ENCODE results near the gene AZI2. TPM values are rescaled to one million over a fixed set of nuclear protein-coding genes. Genes with fewer than 3 reads are reported as not detected.

The AZI2 gene, protein sequence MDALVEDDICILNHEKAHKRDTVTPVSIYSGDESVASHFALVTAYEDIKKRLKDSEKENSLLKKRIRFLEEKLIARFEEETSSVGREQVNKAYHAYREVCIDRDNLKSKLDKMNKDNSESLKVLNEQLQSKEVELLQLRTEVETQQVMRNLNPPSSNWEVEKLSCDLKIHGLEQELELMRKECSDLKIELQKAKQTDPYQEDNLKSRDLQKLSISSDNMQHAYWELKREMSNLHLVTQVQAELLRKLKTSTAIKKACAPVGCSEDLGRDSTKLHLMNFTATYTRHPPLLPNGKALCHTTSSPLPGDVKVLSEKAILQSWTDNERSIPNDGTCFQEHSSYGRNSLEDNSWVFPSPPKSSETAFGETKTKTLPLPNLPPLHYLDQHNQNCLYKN
- 40.8 to 50.4 TPM (median 46.5 TPM) in 5 replicates for total RNA-seq (2022; extraction: Qiagen RNA extraction; ENCODE audit: low read depth)

DNA sequence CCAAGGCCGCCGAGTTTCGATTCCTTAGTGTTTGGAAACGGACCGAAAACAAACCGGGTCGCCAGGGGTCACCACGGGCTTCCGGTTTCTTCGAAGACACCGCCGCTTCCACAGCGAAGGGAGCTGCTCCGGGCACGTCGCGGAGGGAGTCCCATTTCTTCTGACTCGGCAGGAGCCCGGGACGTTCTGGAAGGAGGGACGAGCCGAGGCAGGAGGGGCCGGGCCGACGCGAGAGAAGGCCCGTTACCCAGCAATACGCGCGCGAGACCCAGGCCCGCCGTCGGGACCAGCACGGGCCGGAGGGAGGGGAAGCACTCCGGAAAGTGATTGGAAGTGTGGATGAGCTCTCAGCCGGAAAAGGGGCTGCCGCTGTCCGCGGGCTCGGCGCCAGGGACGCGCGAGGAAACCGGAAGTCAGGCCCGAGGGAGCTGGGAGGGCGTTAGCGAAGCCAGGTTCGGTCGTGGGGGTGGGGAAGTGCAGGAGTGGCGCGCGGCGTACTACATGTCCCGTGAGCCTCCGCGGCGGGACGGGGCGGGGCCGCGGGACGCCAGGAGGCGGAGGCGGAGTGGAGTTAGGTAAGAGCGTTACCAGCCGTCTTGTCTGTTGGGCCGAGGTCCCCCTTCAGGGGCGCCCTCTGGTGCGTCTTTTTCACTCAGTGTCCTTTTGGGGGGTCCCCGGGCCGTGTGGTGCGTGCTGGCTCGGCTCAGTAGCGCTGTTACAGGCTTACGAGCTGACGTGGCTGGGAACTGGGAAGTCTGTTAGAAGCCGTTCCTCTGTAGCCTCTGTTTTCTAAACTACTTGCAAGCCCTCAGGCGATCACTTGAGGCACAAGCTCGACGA is at the start of gene AZI2, which contains the start of gene ZCWPW2:
Gene AZI2 (minus strand): TSS at position 196 of the 840 bp plus-strand sequence. CDS start 8,207 bp downstream, outside the sequence.
Gene ZCWPW2 (plus strand): TSS at position 93 of the 840 bp plus-strand sequence. CDS start 64,348 bp downstream, outside the sequence.

Other genes with a start within 250 kb of the AZI2 start
- gene CMC1, start 107.2 kb downstream of the AZI2 start, total RNA-seq (2022; extraction: Qiagen RNA extraction; ENCODE audit: low read depth), result 39.8 to 53.3 TPM (median 50.0 TPM) in 5 replicates
- 0.06 TPM in 1 of 5 replicates, not detected in the others for gene ZCWPW2, start 103 bp downstream of the AZI2 start, total RNA-seq (2022; extraction: Qiagen RNA extraction; ENCODE audit: low read depth)